WTC11 (cell line): ENCODE data around the gene MTUS2. TPM values are rescaled to one million over a fixed set of nuclear protein-coding genes. Genes with fewer than 3 reads are reported as not detected.

Experiments used
- ATAC-seq: fragments of 200-7000 bp; cut with Tn5 transposase; 2 replicates; pipeline ENCODE4 v1.10.0; 2021; ENCODE audit warnings: mild to moderate bottlenecking, moderate library complexity
- CTCF ChIA-PET: fragments of 300-600 bp; sonication (Branson Sonifier 250); formaldehyde crosslinking; loops from one replicate; lab custom pipeline; 2021; ENCODE audit warnings: antibody characterized with exemption; lab: Charles Lee
- POLR2A ChIA-PET: fragments of 350-600 bp; sonication (Branson Sonifier 250); formaldehyde crosslinking; loops from one replicate; lab custom pipeline; 2021; ENCODE audit warnings: antibody characterized with exemption; lab: Charles Lee
- DNase-seq: peaks from one replicate; pipeline ENCODE4 v3.0.0; 2021; ENCODE audit warnings: low spot score
- H3K27ac Mint-ChIP-seq: 2 replicates; pipeline ENCODE4 v1.8.0; 2021; ENCODE audit warnings: mixed read lengths
- H3K27me3 Mint-ChIP-seq: 2 replicates; pipeline ENCODE4 v1.8.0; 2021; ENCODE audit warnings: low read depth, mild to moderate bottlenecking, moderate library complexity, mixed read lengths
- H3K36me3 Mint-ChIP-seq: 2 replicates; pipeline ENCODE4 v1.8.0; 2021; ENCODE audit warnings: mixed read lengths
- H3K4me1 Mint-ChIP-seq: 2 replicates; pipeline ENCODE4 v1.8.0; 2022; ENCODE audit warnings: mixed read lengths
- H3K4me3 Mint-ChIP-seq: 2 replicates; pipeline ENCODE4 v1.8.0; 2021; ENCODE audit warnings: mild to moderate bottlenecking, moderate library complexity, mixed read lengths
- H3K9me3 Mint-ChIP-seq: 2 replicates; pipeline ENCODE4 v1.8.0; 2021; ENCODE audit warnings: mixed read lengths
- FOXJ3 ChIP-seq: sonication (generic); formaldehyde crosslinking; IDR thresholded peaks from 2 replicates; pipeline ENCODE4 v1.9.0; 2021; ENCODE audit warnings: missing genetic modification reagents, mild to moderate bottlenecking, borderline replicate concordance
- FOXP1 ChIP-seq: sonication (generic); formaldehyde crosslinking; IDR thresholded peaks from 2 replicates; pipeline ENCODE4 v1.8.0; 2022; ENCODE audit warnings: missing genetic modification reagents, mild to moderate bottlenecking, moderate library complexity, borderline replicate concordance
- GABPB1 ChIP-seq: sonication (generic); formaldehyde crosslinking; IDR thresholded peaks from 2 replicates; pipeline ENCODE4 v1.8.1; 2023; ENCODE audit warnings: mild to moderate bottlenecking, missing genetic modification reagents
- IRF1 ChIP-seq: sonication (generic); formaldehyde crosslinking; IDR thresholded peaks from 2 replicates; pipeline ENCODE4 v1.8.0; 2023; ENCODE audit warnings: missing genetic modification reagents
- JUN ChIP-seq: sonication (generic); formaldehyde crosslinking; IDR thresholded peaks from 2 replicates; pipeline ENCODE4 v1.8.0; 2023; ENCODE audit warnings: mild to moderate bottlenecking, missing genetic modification reagents
- NR1H2 ChIP-seq: sonication (generic); formaldehyde crosslinking; IDR thresholded peaks from 2 replicates; pipeline ENCODE4 v1.9.0; 2021; ENCODE audit warnings: mild to moderate bottlenecking, moderate library complexity, missing genetic modification reagents
- PRDM15 ChIP-seq: sonication (generic); formaldehyde crosslinking; IDR thresholded peaks from 2 replicates; pipeline ENCODE4 v1.8.0; 2022; ENCODE audit warnings: missing genetic modification reagents
- PRRX2 ChIP-seq: fragments of 250-450 bp; sonication (Bioruptor Pico); IDR thresholded peaks from 2 replicates; pipeline ENCODE4 v1.8.0; 2021; ENCODE audit warnings: mild to moderate bottlenecking
- SP1 ChIP-seq: sonication (generic); formaldehyde crosslinking; conservative IDR thresholded peaks from 2 replicates; pipeline ENCODE4 v1.8.1; 2022; ENCODE audit warnings: missing genetic modification reagents
- TCF7 ChIP-seq: sonication (generic); formaldehyde crosslinking; IDR thresholded peaks from 2 replicates; pipeline ENCODE4 v1.8.0; 2022; ENCODE audit warnings: mild to moderate bottlenecking, low read depth, missing genetic modification reagents, moderate library complexity
- ZNF232 ChIP-seq: sonication (generic); formaldehyde crosslinking; IDR thresholded peaks from 2 replicates; pipeline ENCODE4 v1.8.0; 2022; ENCODE audit warnings: mild to moderate bottlenecking, missing genetic modification reagents
- ZNF317 ChIP-seq: sonication (generic); formaldehyde crosslinking; IDR thresholded peaks from 2 replicates; pipeline ENCODE4 v1.8.1; 2023; ENCODE audit warnings: low read depth, mild to moderate bottlenecking, moderate library complexity, missing genetic modification reagents, borderline replicate concordance
- ZNF671 ChIP-seq: fragments of 250-450 bp; sonication (Bioruptor Pico); IDR thresholded peaks from 2 replicates; pipeline ENCODE4 v1.8.0; 2021; ENCODE audit warnings: mild to moderate bottlenecking
- total RNA-seq: library from RNA; stranded (reverse); gene quantifications from 3 replicates; pipeline ENCODE4 v1.2.3, GENCODE V29; 2021
- TF ChIP-seq, protein P1 (sequence below): sonication (generic); formaldehyde crosslinking; IDR thresholded peaks from 2 replicates; pipeline ENCODE4 v1.8.0; 2022; ENCODE audit warnings: mild to moderate bottlenecking, missing genetic modification reagents
- TF ChIP-seq, protein P2 (sequence below): sonication (generic); formaldehyde crosslinking; IDR thresholded peaks from 2 replicates; pipeline ENCODE4 v1.8.1; 2023; ENCODE audit warnings: mild to moderate bottlenecking, missing genetic modification reagents, moderate library complexity
- TF ChIP-seq, protein P3 (sequence below): sonication (generic); formaldehyde crosslinking; IDR thresholded peaks from 2 replicates; pipeline ENCODE4 v1.8.1; 2022; ENCODE audit warnings: low read depth, missing genetic modification reagents, borderline replicate concordance
- TF ChIP-seq, protein P4 (sequence below): fragments of 250-450 bp; sonication (Bioruptor Pico); IDR thresholded peaks from 2 replicates; pipeline ENCODE4 v1.8.0; 2021; ENCODE audit warnings: mild to moderate bottlenecking
- TF ChIP-seq, protein P5 (sequence below): sonication (generic); formaldehyde crosslinking; IDR thresholded peaks from 2 replicates; pipeline ENCODE4 v1.8.0; 2023; ENCODE audit warnings: missing genetic modification reagents, mild to moderate bottlenecking, borderline replicate concordance
- TF ChIP-seq, protein P6 (sequence below): sonication (generic); formaldehyde crosslinking; IDR thresholded peaks from 2 replicates; pipeline ENCODE4 v1.8.0; 2022; ENCODE audit warnings: mild to moderate bottlenecking, missing genetic modification reagents

The MTUS2 gene
- total RNA-seq, 1 experiment from 2014 or later, result 0.22 TPM

GRCh38 chr13:29339386-29340272 is 519.5 kb downstream of the MTUS2 start:
- Mint-ChIP-seq H3K36me3 (peaks cover 19% of the 10 kb centered on the region), H3K27ac (no peak overlapping the region), H3K4me1 (no peaks in the 10 kb centered on the region), H3K9me3 (peaks cover 41% of the 10 kb centered on the region), H3K4me3 (no peak overlapping the region), H3K27me3 (no peaks in the 10 kb centered on the region; the same call in 1 of the 2 replicates)
- ChIA-PET CTCF (no interaction called here), POLR2A (no interaction called here)
- TF ChIP-seq IRF1 (CRISPR knock-in tag), result no peak
- TF ChIP-seq GABPB1, result no peak
- no peak for TF ChIP-seq SP1 (CRISPR knock-in tag)
- TF ChIP-seq PRDM15, result no peak
- TF ChIP-seq, protein P1, sequence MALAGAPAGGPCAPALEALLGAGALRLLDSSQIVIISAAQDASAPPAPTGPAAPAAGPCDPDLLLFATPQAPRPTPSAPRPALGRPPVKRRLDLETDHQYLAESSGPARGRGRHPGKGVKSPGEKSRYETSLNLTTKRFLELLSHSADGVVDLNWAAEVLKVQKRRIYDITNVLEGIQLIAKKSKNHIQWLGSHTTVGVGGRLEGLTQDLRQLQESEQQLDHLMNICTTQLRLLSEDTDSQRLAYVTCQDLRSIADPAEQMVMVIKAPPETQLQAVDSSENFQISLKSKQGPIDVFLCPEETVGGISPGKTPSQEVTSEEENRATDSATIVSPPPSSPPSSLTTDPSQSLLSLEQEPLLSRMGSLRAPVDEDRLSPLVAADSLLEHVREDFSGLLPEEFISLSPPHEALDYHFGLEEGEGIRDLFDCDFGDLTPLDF (CRISPR knock-in tag), result no peak
- TF ChIP-seq, protein P2, sequence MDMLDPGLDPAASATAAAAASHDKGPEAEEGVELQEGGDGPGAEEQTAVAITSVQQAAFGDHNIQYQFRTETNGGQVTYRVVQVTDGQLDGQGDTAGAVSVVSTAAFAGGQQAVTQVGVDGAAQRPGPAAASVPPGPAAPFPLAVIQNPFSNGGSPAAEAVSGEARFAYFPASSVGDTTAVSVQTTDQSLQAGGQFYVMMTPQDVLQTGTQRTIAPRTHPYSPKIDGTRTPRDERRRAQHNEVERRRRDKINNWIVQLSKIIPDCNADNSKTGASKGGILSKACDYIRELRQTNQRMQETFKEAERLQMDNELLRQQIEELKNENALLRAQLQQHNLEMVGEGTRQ, result no peak
- no peak for TF ChIP-seq TCF7 (CRISPR knock-in tag)
- TF ChIP-seq ZNF671, result no peak
- TF ChIP-seq ZNF232 (CRISPR knock-in tag), result no peak
- TF ChIP-seq NR1H2 (CRISPR knock-in tag), result no peak
- no peak for TF ChIP-seq PRRX2 (CRISPR knock-in tag)
- TF ChIP-seq, protein P3, sequence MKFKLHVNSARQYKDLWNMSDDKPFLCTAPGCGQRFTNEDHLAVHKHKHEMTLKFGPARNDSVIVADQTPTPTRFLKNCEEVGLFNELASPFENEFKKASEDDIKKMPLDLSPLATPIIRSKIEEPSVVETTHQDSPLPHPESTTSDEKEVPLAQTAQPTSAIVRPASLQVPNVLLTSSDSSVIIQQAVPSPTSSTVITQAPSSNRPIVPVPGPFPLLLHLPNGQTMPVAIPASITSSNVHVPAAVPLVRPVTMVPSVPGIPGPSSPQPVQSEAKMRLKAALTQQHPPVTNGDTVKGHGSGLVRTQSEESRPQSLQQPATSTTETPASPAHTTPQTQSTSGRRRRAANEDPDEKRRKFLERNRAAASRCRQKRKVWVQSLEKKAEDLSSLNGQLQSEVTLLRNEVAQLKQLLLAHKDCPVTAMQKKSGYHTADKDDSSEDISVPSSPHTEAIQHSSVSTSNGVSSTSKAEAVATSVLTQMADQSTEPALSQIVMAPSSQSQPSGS (CRISPR knock-in tag), result no peak
- TF ChIP-seq FOXP1 (CRISPR knock-in tag), result no peak
- TF ChIP-seq JUN (CRISPR knock-in tag), result no peak
- no peak for TF ChIP-seq ZNF317 (CRISPR knock-in tag)
- TF ChIP-seq FOXJ3 (CRISPR knock-in tag), result no peak
- TF ChIP-seq, protein P4, sequence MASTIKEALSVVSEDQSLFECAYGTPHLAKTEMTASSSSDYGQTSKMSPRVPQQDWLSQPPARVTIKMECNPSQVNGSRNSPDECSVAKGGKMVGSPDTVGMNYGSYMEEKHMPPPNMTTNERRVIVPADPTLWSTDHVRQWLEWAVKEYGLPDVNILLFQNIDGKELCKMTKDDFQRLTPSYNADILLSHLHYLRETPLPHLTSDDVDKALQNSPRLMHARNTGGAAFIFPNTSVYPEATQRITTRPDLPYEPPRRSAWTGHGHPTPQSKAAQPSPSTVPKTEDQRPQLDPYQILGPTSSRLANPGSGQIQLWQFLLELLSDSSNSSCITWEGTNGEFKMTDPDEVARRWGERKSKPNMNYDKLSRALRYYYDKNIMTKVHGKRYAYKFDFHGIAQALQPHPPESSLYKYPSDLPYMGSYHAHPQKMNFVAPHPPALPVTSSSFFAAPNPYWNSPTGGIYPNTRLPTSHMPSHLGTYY (CRISPR knock-in tag), result no peak
- TF ChIP-seq, protein P5, sequence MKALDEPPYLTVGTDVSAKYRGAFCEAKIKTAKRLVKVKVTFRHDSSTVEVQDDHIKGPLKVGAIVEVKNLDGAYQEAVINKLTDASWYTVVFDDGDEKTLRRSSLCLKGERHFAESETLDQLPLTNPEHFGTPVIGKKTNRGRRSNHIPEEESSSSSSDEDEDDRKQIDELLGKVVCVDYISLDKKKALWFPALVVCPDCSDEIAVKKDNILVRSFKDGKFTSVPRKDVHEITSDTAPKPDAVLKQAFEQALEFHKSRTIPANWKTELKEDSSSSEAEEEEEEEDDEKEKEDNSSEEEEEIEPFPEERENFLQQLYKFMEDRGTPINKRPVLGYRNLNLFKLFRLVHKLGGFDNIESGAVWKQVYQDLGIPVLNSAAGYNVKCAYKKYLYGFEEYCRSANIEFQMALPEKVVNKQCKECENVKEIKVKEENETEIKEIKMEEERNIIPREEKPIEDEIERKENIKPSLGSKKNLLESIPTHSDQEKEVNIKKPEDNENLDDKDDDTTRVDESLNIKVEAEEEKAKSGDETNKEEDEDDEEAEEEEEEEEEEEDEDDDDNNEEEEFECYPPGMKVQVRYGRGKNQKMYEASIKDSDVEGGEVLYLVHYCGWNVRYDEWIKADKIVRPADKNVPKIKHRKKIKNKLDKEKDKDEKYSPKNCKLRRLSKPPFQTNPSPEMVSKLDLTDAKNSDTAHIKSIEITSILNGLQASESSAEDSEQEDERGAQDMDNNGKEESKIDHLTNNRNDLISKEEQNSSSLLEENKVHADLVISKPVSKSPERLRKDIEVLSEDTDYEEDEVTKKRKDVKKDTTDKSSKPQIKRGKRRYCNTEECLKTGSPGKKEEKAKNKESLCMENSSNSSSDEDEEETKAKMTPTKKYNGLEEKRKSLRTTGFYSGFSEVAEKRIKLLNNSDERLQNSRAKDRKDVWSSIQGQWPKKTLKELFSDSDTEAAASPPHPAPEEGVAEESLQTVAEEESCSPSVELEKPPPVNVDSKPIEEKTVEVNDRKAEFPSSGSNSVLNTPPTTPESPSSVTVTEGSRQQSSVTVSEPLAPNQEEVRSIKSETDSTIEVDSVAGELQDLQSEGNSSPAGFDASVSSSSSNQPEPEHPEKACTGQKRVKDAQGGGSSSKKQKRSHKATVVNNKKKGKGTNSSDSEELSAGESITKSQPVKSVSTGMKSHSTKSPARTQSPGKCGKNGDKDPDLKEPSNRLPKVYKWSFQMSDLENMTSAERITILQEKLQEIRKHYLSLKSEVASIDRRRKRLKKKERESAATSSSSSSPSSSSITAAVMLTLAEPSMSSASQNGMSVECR (CRISPR knock-in tag), result no peak
- TF ChIP-seq, protein P6, sequence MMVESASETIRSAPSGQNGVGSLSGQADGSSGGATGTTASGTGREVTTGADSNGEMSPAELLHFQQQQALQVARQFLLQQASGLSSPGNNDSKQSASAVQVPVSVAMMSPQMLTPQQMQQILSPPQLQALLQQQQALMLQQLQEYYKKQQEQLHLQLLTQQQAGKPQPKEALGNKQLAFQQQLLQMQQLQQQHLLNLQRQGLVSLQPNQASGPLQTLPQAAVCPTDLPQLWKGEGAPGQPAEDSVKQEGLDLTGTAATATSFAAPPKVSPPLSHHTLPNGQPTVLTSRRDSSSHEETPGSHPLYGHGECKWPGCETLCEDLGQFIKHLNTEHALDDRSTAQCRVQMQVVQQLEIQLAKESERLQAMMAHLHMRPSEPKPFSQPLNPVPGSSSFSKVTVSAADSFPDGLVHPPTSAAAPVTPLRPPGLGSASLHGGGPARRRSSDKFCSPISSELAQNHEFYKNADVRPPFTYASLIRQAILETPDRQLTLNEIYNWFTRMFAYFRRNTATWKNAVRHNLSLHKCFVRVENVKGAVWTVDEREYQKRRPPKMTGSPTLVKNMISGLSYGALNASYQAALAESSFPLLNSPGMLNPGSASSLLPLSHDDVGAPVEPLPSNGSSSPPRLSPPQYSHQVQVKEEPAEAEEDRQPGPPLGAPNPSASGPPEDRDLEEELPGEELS (CRISPR knock-in tag), result no peak
- DNase-seq, result no peak
- no peak for ATAC-seq
